CD14-positive monocyte (primary cell): Measurements from ENCODE around the gene KCNJ4. TPM values are rescaled to one million over a fixed set of nuclear protein-coding genes. Genes with fewer than 3 reads are reported as not detected.
"Not testable (repeated sequence)": the region's sequence is repeated elsewhere in the genome, so short reads cannot be mapped to it uniquely, and the experiment has no call there.

ENCODE experiments used
- DNase-seq, 3 donors: peaks; one replicate each; pipeline ENCODE4 v3.0.0-alpha.2; 2011 to 2022
- H2AFZ ChIP-seq: 2 replicates; pipeline ENCODE4 v1.6.0; 2012; ENCODE audit warnings: mild to moderate bottlenecking, low read depth, low read length, inconsistent platforms; ENCODE audit not compliant: insufficient read depth, poor library complexity, severe bottlenecking
- H3K27ac ChIP-seq, 2 donors: 1 replicate in 1 of 2; 2 replicates in 1 of 2; pipeline ENCODE4 v1.5.1; 2012 to 2013; ENCODE audit warnings: low read length in 2 of 2, control low read depth in 1 of 2, inconsistent platforms in 1 of 2, low read depth in 1 of 2, mild to moderate bottlenecking in 1 of 2
- H3K27me3 ChIP-seq, 2 donors: one replicate each; pipeline versions ENCODE4 v1.6.0 to v1.6.1; 2011 to 2013; ENCODE audit warnings: low read length in 2 of 2; ENCODE audit not compliant: control insufficient read depth in 2 of 2, insufficient read depth in 2 of 2
- H3K36me3 ChIP-seq, 2 donors: replicated peaks in 1 of 2; 1 replicate in 1 of 2; 2 replicates in 1 of 2; pipeline versions ENCODE4 v1.5.1 to v1.6.1; 2012 to 2013; ENCODE audit warnings: low read length in 2 of 2, control low read depth in 1 of 2, inconsistent platforms in 1 of 2, mild to moderate bottlenecking in 1 of 2; ENCODE audit not compliant: insufficient read depth in 2 of 2, control insufficient read depth in 1 of 2
- H3K4me1 ChIP-seq, 2 donors: 1 replicate in 1 of 2; 2 replicates in 1 of 2; pipeline versions ENCODE4 v1.5.1 to v1.6.1; 2012 to 2013; ENCODE audit warnings: low read length in 2 of 2, control low read depth in 1 of 2, inconsistent platforms in 1 of 2, mild to moderate bottlenecking in 1 of 2, moderate library complexity in 1 of 2; ENCODE audit not compliant: insufficient read depth in 2 of 2, control insufficient read depth in 1 of 2
- H3K4me2 ChIP-seq: replicated peaks from 2 replicates; pipeline ENCODE3; 2012; ENCODE audit warnings: low read length, moderate library complexity, mild to moderate bottlenecking; ENCODE audit not compliant: poor library complexity, severe bottlenecking; ENCODE audit errors: extremely low read depth
- H3K4me3 ChIP-seq, 3 experiments: fragments of 200-600 bp in 1 of 3; sonication (generic) in 1 of 3; replicated peaks in 1 of 3; 1 replicate in 2 of 3; 2 replicates in 1 of 3; pipeline ENCODE4 v1.5.1; 2011 to 2013; ENCODE audit warnings: low read length in 3 of 3, mild to moderate bottlenecking in 3 of 3, control low read depth in 2 of 3, low read depth in 2 of 3, inconsistent platforms in 1 of 3, moderate library complexity in 1 of 3
- H3K79me2 ChIP-seq: 2 replicates; pipeline ENCODE4 v1.6.0; 2012; ENCODE audit warnings: mild to moderate bottlenecking, control low read depth, inconsistent platforms, low read length, moderate library complexity; ENCODE audit not compliant: insufficient read depth
- H3K9ac ChIP-seq: 2 replicates; pipeline ENCODE4 v1.6.0; 2017; ENCODE audit warnings: low read length, mild to moderate bottlenecking; ENCODE audit not compliant: insufficient read depth, poor library complexity, severe bottlenecking
- H3K9me3 ChIP-seq, 2 donors: replicated peaks in 1 of 2; 1 replicate in 1 of 2; 2 replicates in 1 of 2; pipeline versions ENCODE4 v1.5.1 to v1.6.1; 2012 to 2013; ENCODE audit warnings: low read length in 2 of 2, control low read depth in 1 of 2; ENCODE audit not compliant: control insufficient read depth in 1 of 2, insufficient read depth in 1 of 2
- H4K20me1 ChIP-seq: 2 replicates; pipeline ENCODE4 v1.6.0; 2012; ENCODE audit warnings: mild to moderate bottlenecking, low read length, control low read depth, moderate library complexity; ENCODE audit not compliant: insufficient read depth
- H3K27ac Mint-ChIP-seq, 7 donors: one replicate each; pipeline ENCODE4 v1.8.0; 2020; ENCODE audit warnings: mild to moderate bottlenecking in 7 of 7, mixed read lengths in 7 of 7, moderate library complexity in 6 of 7, inconsistent platforms in 2 of 7
- H3K27me3 Mint-ChIP-seq, 3 donors: one replicate each; pipeline ENCODE4 v1.8.0; 2021 to 2022; ENCODE audit warnings: low read depth in 3 of 3, mild to moderate bottlenecking in 3 of 3, mixed read lengths in 3 of 3, moderate library complexity in 3 of 3, inconsistent platforms in 1 of 3
- H3K36me3 Mint-ChIP-seq, 2 donors: one replicate each; pipeline ENCODE4 v1.8.0; 2020; ENCODE audit warnings: mixed read lengths in 2 of 2, inconsistent platforms in 1 of 2, mild to moderate bottlenecking in 1 of 2
- H3K4me1 Mint-ChIP-seq: one replicate; pipeline ENCODE4 v1.8.0; 2020; ENCODE audit warnings: mild to moderate bottlenecking, mixed read lengths
- H3K4me3 Mint-ChIP-seq, 2 donors: one replicate each; pipeline ENCODE4 v1.8.0; 2020; ENCODE audit warnings: mild to moderate bottlenecking in 2 of 2, mixed read lengths in 2 of 2, moderate library complexity in 1 of 2
- H3K9me3 Mint-ChIP-seq, 7 donors: one replicate each; pipeline ENCODE4 v1.8.0; 2020 to 2022; ENCODE audit warnings: mixed read lengths in 7 of 7, mild to moderate bottlenecking in 6 of 7, moderate library complexity in 6 of 7, inconsistent platforms in 2 of 7
- WGBS: methylation state at CpG from one replicate; pipeline ENCODE4 v1.1.5; 2013; ENCODE audit warnings: missing lambda C conversion rate; ENCODE audit not compliant: insufficient coverage; 5-methylcytosine and 5-hydroxymethylcytosine counted together
- intact Hi-C, 2 donors: fragments of 100-400 bp; cut with micrococcal nuclease; formaldehyde crosslinking; loops; one replicate each; pipeline versions ENCODE4 v1.15.0 to v1.15.1; 2023
- polyA plus RNA-seq, 3 donors: library from polyadenylated mRNA; depleted of rRNA in 1 of 3; unstranded in 2 of 3; stranded (reverse) in 1 of 3; fragments of 300-500 nt in 2 of 3; fragments of >200 nt in 1 of 3; fragmentation: Illumina TruSeq in 2 of 3; gene quantifications; 1 replicate in 2 of 3; 2 replicates in 1 of 3; pipeline ENCODE4 v1.2.3, GENCODE V29; 2012 to 2021
- TF ChIP-seq, protein P1 (sequence below): fragments of 200-600 bp; IDR thresholded peaks from one replicate; pipeline ENCODE4 v1.8.0; 2022; ENCODE audit warnings: antibody characterized with exemption, mild to moderate bottlenecking

Gene KCNJ4
- polyA plus RNA-seq, 3 donors = not detected

GRCh38 chr22:38397189-38398085, 57.6 kb downstream of the KCNJ4 start:
- Histone ChIP-seq H3K27me3 (no peaks in the 10 kb centered on the region), H3K9me3 (no peaks in the 10 kb centered on the region), H3K4me1 (peaks cover 44 to 69% of the 10 kb centered on the region in 2 donors), H3K36me3 (no peaks in the 10 kb centered on the region), H4K20me1 (no peaks in the 10 kb centered on the region), H3K4me3 (peak overlapping the region; percentile 87 to 97 (median 87)), H3K79me2 (peaks cover 62% of the 10 kb centered on the region), H3K4me2 (peak overlapping the region; percentile 71), H2AFZ (peak overlapping the region; percentile 71), H3K9ac (peak overlapping the region; percentile 70), H3K27ac (peak overlapping the region; percentile 77)
- peak overlapping the region; percentile 66 to 92 (median 85) for H3K27ac Mint-ChIP-seq
- WGBS = 0% methylated on average over 45 of the region's 60 CpGs
- H3K4me1 Mint-ChIP-seq = peaks cover 67% of the 10 kb centered on the region
- H3K36me3 Mint-ChIP-seq = no peaks in the 10 kb centered on the region
- DNase-seq = peak; percentile 38 to 46 (median 43)
- intact Hi-C loops = no loop called here
- TF ChIP-seq, protein P1, sequence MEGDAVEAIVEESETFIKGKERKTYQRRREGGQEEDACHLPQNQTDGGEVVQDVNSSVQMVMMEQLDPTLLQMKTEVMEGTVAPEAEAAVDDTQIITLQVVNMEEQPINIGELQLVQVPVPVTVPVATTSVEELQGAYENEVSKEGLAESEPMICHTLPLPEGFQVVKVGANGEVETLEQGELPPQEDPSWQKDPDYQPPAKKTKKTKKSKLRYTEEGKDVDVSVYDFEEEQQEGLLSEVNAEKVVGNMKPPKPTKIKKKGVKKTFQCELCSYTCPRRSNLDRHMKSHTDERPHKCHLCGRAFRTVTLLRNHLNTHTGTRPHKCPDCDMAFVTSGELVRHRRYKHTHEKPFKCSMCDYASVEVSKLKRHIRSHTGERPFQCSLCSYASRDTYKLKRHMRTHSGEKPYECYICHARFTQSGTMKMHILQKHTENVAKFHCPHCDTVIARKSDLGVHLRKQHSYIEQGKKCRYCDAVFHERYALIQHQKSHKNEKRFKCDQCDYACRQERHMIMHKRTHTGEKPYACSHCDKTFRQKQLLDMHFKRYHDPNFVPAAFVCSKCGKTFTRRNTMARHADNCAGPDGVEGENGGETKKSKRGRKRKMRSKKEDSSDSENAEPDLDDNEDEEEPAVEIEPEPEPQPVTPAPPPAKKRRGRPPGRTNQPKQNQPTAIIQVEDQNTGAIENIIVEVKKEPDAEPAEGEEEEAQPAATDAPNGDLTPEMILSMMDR = no peak
- H3K4me3 Mint-ChIP-seq = peak overlapping the region; percentile 82 to 89
- H3K9me3 Mint-ChIP-seq = no peaks in the 10 kb centered on the region
- H3K27me3 Mint-ChIP-seq = peaks cover 0 to 2% (median 0%) of the 10 kb centered on the region in 3 donors

- H3K27me3 ChIP-seq, H3K27me3 Mint-ChIP-seq, H3K36me3 ChIP-seq, H4K20me1 ChIP-seq, H3K36me3 Mint-ChIP-seq, intact Hi-C loops, H3K9me3 Mint-ChIP-seq, H3K9me3 ChIP-seq, DNase-seq: not testable (repeated sequence)
- Histone ChIP-seq H3K27ac (peak overlapping the region; percentile 77), H3K4me1 (peaks cover 40 to 63% of the 10 kb centered on the region in 2 donors), H3K79me2 (peaks cover 71% of the 10 kb centered on the region), H2AFZ (peak overlapping the region; percentile 71), H3K9ac (peak overlapping the region; percentile 70), H3K4me3 (peak overlapping the region; percentile 87 to 97 (median 87)), H3K4me2 (peak overlapping the region; percentile 71)
- Mint-ChIP-seq H3K4me1 (peaks cover 62% of the 10 kb centered on the region), H3K27ac (peak overlapping the region; percentile 66 to 92 (median 85)), H3K4me3 (peak overlapping the region; percentile 82 to 89)
- 80% methylated on average over 7 of the region's 12 CpGs for WGBS
These were observed 58.4 kb downstream of the KCNJ4 start for GRCh38 chr22:38396440-38397069.

- H3K27me3 Mint-ChIP-seq, H3K9me3 ChIP-seq, H3K9ac ChIP-seq, H3K4me2 ChIP-seq, H3K27me3 ChIP-seq, H2AFZ ChIP-seq, H3K36me3 Mint-ChIP-seq, H4K20me1 ChIP-seq, intact Hi-C loops, H3K36me3 ChIP-seq, DNase-seq, H3K9me3 Mint-ChIP-seq: not testable (repeated sequence)
- Histone ChIP-seq H3K79me2 (peaks cover 77% of the 10 kb centered on the region), H3K4me3 (peak overlapping the region in 2 of 3 experiments; percentile 39 to 67), H3K4me1 (peaks cover 34 to 57% of the 10 kb centered on the region in 2 donors), H3K27ac (peak overlapping the region in 1 of 2 donors; percentile 71)
- peak overlapping the region in 3 of 7 donors; percentile 64 to 83 (median 75) for H3K27ac Mint-ChIP-seq
- H3K4me3 Mint-ChIP-seq = peak overlapping the region; percentile 51 to 90
- peaks cover 57% of the 10 kb centered on the region for H3K4me1 Mint-ChIP-seq
These were observed 59.1 kb downstream of the KCNJ4 start for GRCh38 chr22:38395944-38396343.
